H1 (cell line): Measurements from ENCODE around the gene MEX3C. TPM values are rescaled to one million over a fixed set of nuclear protein-coding genes. Genes with fewer than 3 reads are reported as not detected.

ENCODE experiments used
- ATF2 ChIP-seq: IDR thresholded peaks from 2 replicates; pipeline ENCODE4 v1.6.1; 2012; ENCODE audit warnings: low read length, inconsistent platforms
- POU5F1 ChIP-seq: IDR thresholded peaks from 2 replicates; pipeline ENCODE4 v1.6.1; 2011; ENCODE audit warnings: low read depth, mild to moderate bottlenecking, low read length, moderate library complexity
- SIRT6 ChIP-seq: IDR thresholded peaks from one replicate; pipeline ENCODE4 v1.7.1; 2012; ENCODE audit warnings: low read length, inconsistent platforms
- SP1 ChIP-seq: IDR thresholded peaks from 2 replicates; pipeline ENCODE4 v1.6.1; 2011; ENCODE audit warnings: low read depth, low read length
- TCF12 ChIP-seq: IDR thresholded peaks from 2 replicates; pipeline ENCODE4 v1.6.1; 2011; ENCODE audit warnings: low read depth, mild to moderate bottlenecking, low read length
- polyA plus RNA-seq, 7 experiments: library from polyadenylated mRNA; depleted of rRNA in 3 of 7; stranded (reverse) in 5 of 7; unstranded in 2 of 7; fragments of >200 nt in 5 of 7; fragments of 200-250 nt in 2 of 7; gene quantifications; 1 replicate in 5 of 7; 2 replicates in 1 of 7; 4 replicates in 1 of 7; pipeline versions ENCODE4 v1.2.1 to v1.2.3, GENCODE V29; 2011 to 2013; ENCODE audit warnings: missing spikeins in 2 of 7, mixed read lengths in 2 of 7
- total RNA-seq: library from RNA; stranded (reverse); fragmentation: NEBNext Ultra II Directional; extraction: Animal tissue kit (Norgen Biotek cat#: 25700); gene quantifications from 2 replicates; pipeline ENCODE4 v1.2.1, GENCODE V29; 2021

Gene MEX3C
- total and polyA plus RNA-seq, 2 of the 8 experiments (the other 6 are each of a cell fraction or from before 2014, with no cell fraction given) = 48.2 to 103 TPM

GRCh38 chr18:51192026-51192425, 5.5 kb downstream of the MEX3C start (continued):
- TF ChIP-seq ATF2 (no peak), SIRT6 (no peak), TCF12 (no peak), SP1 (no peak), POU5F1 (no peak)
